BJ (cell line): Measurements from ENCODE around the gene TSEN15. TPM values are rescaled to one million over a fixed set of nuclear protein-coding genes. Genes with fewer than 3 reads are reported as not detected.

ENCODE experiments used
- CTCF ChIA-PET: fragments of 350-600 bp; formaldehyde crosslinking; extraction: SDS; loops from one replicate; lab custom pipeline; 2021; ENCODE audit warnings: antibody characterized with exemption, inconsistent platforms; lab: Yijun Ruan, JAX
- POLR2A ChIA-PET: fragments of 300-600 bp; sonication (Branson Sonifier 250); formaldehyde crosslinking; extraction: SDS; loops from one replicate; lab custom pipeline; 2021; ENCODE audit warnings: antibody characterized with exemption; lab: Charles Lee
- DNase-seq: peaks from one replicate; pipeline ENCODE4 v3.0.0-alpha.2; 2011; ENCODE audit warnings: low read depth
- H3K27me3 ChIP-seq: 2 replicates; pipeline ENCODE4 v1.6.0; 2011; ENCODE audit warnings: low read length; ENCODE audit not compliant: control insufficient read depth, insufficient read depth
- H3K36me3 ChIP-seq: 2 replicates; pipeline ENCODE4 v1.5.1; 2011; ENCODE audit warnings: low read length; ENCODE audit not compliant: control insufficient read depth, insufficient read depth
- H3K4me3 ChIP-seq: 2 replicates; pipeline ENCODE4 v1.5.1; 2011; ENCODE audit warnings: low read depth, mild to moderate bottlenecking, control low read depth, low read length
- CTCF ChIP-seq: IDR thresholded peaks from 2 replicates; pipeline ENCODE4 v1.5.1; 2011; ENCODE audit warnings: low read depth, mild to moderate bottlenecking, control low read depth, inconsistent platforms, low read length, moderate library complexity; ENCODE audit not compliant: insufficient read depth
- polyA plus RNA-seq: library from polyadenylated mRNA; depleted of rRNA; stranded (reverse); fragments of >200 nt; gene quantifications from 2 replicates; pipeline ENCODE4 v1.2.3, GENCODE V29; 2011

Gene TSEN15
- polyA plus RNA-seq, 1 experiment, result 39.4 TPM

- no peaks in the 10 kb centered on the region for H3K27me3 ChIP-seq
- POLR2A ChIA-PET, result no interaction called here
- CTCF ChIA-PET, result interaction anchor here (0.9 to 1.3 kb wide), 2 partner anchors 31 to 37 kb away, joined by 4 to 5 read pairs; no protein-coding TSS in a partner anchor
- no peaks in the 10 kb centered on the region for H3K36me3 ChIP-seq
- no peak overlapping the region for H3K4me3 ChIP-seq
- no peak for TF ChIP-seq CTCF
- no peak for DNase-seq
These were observed 60.8 kb downstream of the TSEN15 start for GRCh38 chr1:184112176-184112948.

GRCh38 chr1:184113251-184113650 lies 61.7 kb downstream of the TSEN15 start:
- H3K4me3 ChIP-seq, result no peak overlapping the region
- CTCF ChIA-PET, result interaction anchor here (0.7 to 1.3 kb wide), 4 partner anchors 10 to 497 kb away, joined by 3 to 5 read pairs (median 4); no protein-coding TSS in a partner anchor
- TF ChIP-seq CTCF, result no peak
- H3K27me3 ChIP-seq, result no peaks in the 10 kb centered on the region
- DNase-seq, result no peak
- H3K36me3 ChIP-seq, result no peaks in the 10 kb centered on the region
- POLR2A ChIA-PET, result no interaction called here

GRCh38 chr1:184114818-184115398 lies 63.4 kb downstream of the TSEN15 start:
- H3K4me3 ChIP-seq, result no peak overlapping the region
- DNase-seq, result no peak
- CTCF ChIA-PET, result interaction anchor here (0.6 to 1.2 kb wide), 3 partner anchors 12 to 189 kb away, joined by 3 to 5 read pairs (median 4); no protein-coding TSS in a partner anchor
- H3K36me3 ChIP-seq, result no peaks in the 10 kb centered on the region
- TF ChIP-seq CTCF, result no peak
- H3K27me3 ChIP-seq, result no peaks in the 10 kb centered on the region
- POLR2A ChIA-PET, result no interaction called here

- Histone ChIP-seq H3K36me3 (no peaks in the 10 kb centered on the region), H3K27me3 (no peaks in the 10 kb centered on the region), H3K4me3 (no peak overlapping the region)
- ChIA-PET CTCF (interaction anchor here (1.6 kb wide), 1 partner anchor 11 kb away, joined by 4 read pairs; no protein-coding TSS in a partner anchor), POLR2A (no interaction called here)
- DNase-seq, result no peak
- TF ChIP-seq CTCF, result no peak
These were observed 64.8 kb downstream of the TSEN15 start for GRCh38 chr1:184116287-184116686.

GRCh38 chr1:184118046-184118445 lies 66.5 kb downstream of the TSEN15 start:
- ChIA-PET CTCF (no interaction called here), POLR2A (no interaction called here)
- Histone ChIP-seq H3K4me3 (no peak overlapping the region), H3K36me3 (no peaks in the 10 kb centered on the region), H3K27me3 (no peaks in the 10 kb centered on the region)
- peak; percentile 62 for DNase-seq
- no peak for TF ChIP-seq CTCF
